ENCODE data around the gene C3orf62. TPM values are rescaled to one million over a fixed set of nuclear protein-coding genes. Genes with fewer than 3 reads are reported as not detected.
A peak's percentile ranks its signal among the peaks of the same experiment; 100 is the strongest.

The C3orf62 gene
- total RNA-seq, 3 donors from 2014 or later (not counting 1 experiment from before 2014, with no cell fraction given), result 8.8 to 12.7 (median 10.8) TPM

GRCh38 chr3:49313896-49314688 lies 37.1 kb upstream of the C3orf62 start:
- no peak overlapping the region for H3K27ac ChIP-seq (ENCODE audit: low read length)
- Mint-ChIP-seq H3K27ac (peak overlapping the region in 1 of 2 donors; percentile 31), H3K27me3 (ENCODE audit: low read depth in 2 of 2) (no peaks in the 10 kb centered on the region), H3K4me1 (peaks cover 5 to 11% of the 10 kb centered on the region in 2 donors), H3K4me3 (no peak overlapping the region), H3K9me3 (no peaks in the 10 kb centered on the region), H3K36me3 (peaks cover 5% of the 10 kb centered on the region)
- no peaks in the 10 kb centered on the region for H3K9me3 ChIP-seq (ENCODE audit: control insufficient read depth, insufficient read depth, low read length)
- intact Hi-C loops (cut with micrococcal nuclease), result no loop called here
- TF ChIP-seq CTCF (IDR thresholded peaks at IDR 0.05), result no peak
- WGBS (ENCODE audit: insufficient coverage), result no CpG with 5 or more reads among the region's 1 CpG
- H3K4me1 ChIP-seq (ENCODE audit: control insufficient read depth, insufficient read depth, low read length), result no peaks in the 10 kb centered on the region
- no peaks in the 10 kb centered on the region for H3K27me3 ChIP-seq (ENCODE audit: control insufficient read depth, insufficient read depth, low read length)
- no peak overlapping the region for H3K4me3 ChIP-seq (ENCODE audit: low read length)
- peaks cover 57% of the 10 kb centered on the region for H3K36me3 ChIP-seq (ENCODE audit: control insufficient read depth, insufficient read depth, low read length)
- ATAC-seq, result no peak
- no peak for DNase-seq

- intact Hi-C loops (cut with micrococcal nuclease), result no loop called here
- no peaks in the 10 kb centered on the region for H3K4me1 ChIP-seq (ENCODE audit: control insufficient read depth, insufficient read depth, low read length)
- DNase-seq, result no peak
- Mint-ChIP-seq H3K4me1 (peaks cover 5 to 11% of the 10 kb centered on the region in 2 donors), H3K4me3 (no peak overlapping the region), H3K9me3 (no peaks in the 10 kb centered on the region), H3K27me3 (ENCODE audit: low read depth in 2 of 2) (no peaks in the 10 kb centered on the region), H3K27ac (peak overlapping the region; percentile 44 to 50), H3K36me3 (no peaks in the 10 kb centered on the region)
- H3K27me3 ChIP-seq (ENCODE audit: control insufficient read depth, insufficient read depth, low read length), result no peaks in the 10 kb centered on the region
- no peak for ATAC-seq
- no peak overlapping the region for H3K4me3 ChIP-seq (ENCODE audit: low read length)
- H3K27ac ChIP-seq (ENCODE audit: low read length), result no peak overlapping the region
- no peak for TF ChIP-seq CTCF (IDR thresholded peaks at IDR 0.05)
- H3K36me3 ChIP-seq (ENCODE audit: control insufficient read depth, insufficient read depth, low read length), result peaks cover 46% of the 10 kb centered on the region
- no peaks in the 10 kb centered on the region for H3K9me3 ChIP-seq (ENCODE audit: control insufficient read depth, insufficient read depth, low read length)
- WGBS (ENCODE audit: insufficient coverage), result 97% methylated on average over 3 of the region's 3 CpGs
These were observed 34.3 kb upstream of the C3orf62 start for GRCh38 chr3:49311283-49311682.

GRCh38 chr3:49310677-49311076 lies 33.6 kb upstream of the C3orf62 start:
- peaks cover 46% of the 10 kb centered on the region for H3K36me3 ChIP-seq (ENCODE audit: control insufficient read depth, insufficient read depth, low read length)
- no peaks in the 10 kb centered on the region for H3K9me3 Mint-ChIP-seq

More at GRCh38 chr3:49310677-49311076, 33.6 kb upstream of the C3orf62 start:
- no peak for DNase-seq
- TF ChIP-seq CTCF (IDR thresholded peaks at IDR 0.05), result no peak
- intact Hi-C loops (cut with micrococcal nuclease), result no loop called here
- Mint-ChIP-seq H3K4me1 (peaks cover 5 to 11% of the 10 kb centered on the region in 2 donors), H3K27me3 (ENCODE audit: low read depth in 2 of 2) (no peaks in the 10 kb centered on the region), H3K4me3 (no peak overlapping the region), H3K27ac (peak overlapping the region in 1 of 2 donors; percentile 44), H3K36me3 (no peaks in the 10 kb centered on the region)
- H3K4me1 ChIP-seq (ENCODE audit: control insufficient read depth, insufficient read depth, low read length), result no peaks in the 10 kb centered on the region
- no peak overlapping the region for H3K4me3 ChIP-seq (ENCODE audit: low read length)
- no peak overlapping the region for H3K27ac ChIP-seq (ENCODE audit: low read length)
- no peak for ATAC-seq
- 100% methylated on average over 1 of the region's 1 CpG for WGBS (ENCODE audit: insufficient coverage)
- H3K9me3 ChIP-seq (ENCODE audit: control insufficient read depth, insufficient read depth, low read length), result no peaks in the 10 kb centered on the region
- no peaks in the 10 kb centered on the region for H3K27me3 ChIP-seq (ENCODE audit: control insufficient read depth, insufficient read depth, low read length)
